Skeletal muscle tissue (tissue), 4 donors: ENCODE measurements around the gene FRMPD3. TPM values are rescaled to one million over a fixed set of nuclear protein-coding genes. Genes with fewer than 3 reads are reported as not detected.
"Not testable (repeated sequence)": the region's sequence is repeated elsewhere in the genome, so short reads cannot be mapped to it uniquely, and the experiment has no call there.

Experiments used
- H3K27ac ChIP-seq: one replicate; pipeline ENCODE4 v1.7.0; 2013; ENCODE audit warnings: mild to moderate bottlenecking, low read depth, low read length, inconsistent platforms
- H3K27me3 ChIP-seq, 3 donors: one replicate each; pipeline ENCODE4 v1.7.0; 2013; ENCODE audit warnings: low read length in 3 of 3; ENCODE audit not compliant: control insufficient read depth in 3 of 3, insufficient read depth in 3 of 3
- H3K36me3 ChIP-seq, 3 donors: one replicate each; pipeline ENCODE4 v1.7.0; 2013; ENCODE audit warnings: low read length in 3 of 3; ENCODE audit not compliant: control insufficient read depth in 3 of 3, insufficient read depth in 3 of 3
- H3K4me1 ChIP-seq, 3 donors: one replicate each; pipeline ENCODE4 v1.7.0; 2013; ENCODE audit warnings: low read length in 3 of 3, mild to moderate bottlenecking in 3 of 3; ENCODE audit not compliant: control insufficient read depth in 3 of 3, insufficient read depth in 3 of 3
- H3K4me3 ChIP-seq, 3 donors: one replicate each; pipeline ENCODE4 v1.7.0; 2013; ENCODE audit warnings: low read length in 3 of 3
- H3K9ac ChIP-seq, 3 donors: one replicate each; pipeline ENCODE4 v1.7.0; 2013; ENCODE audit warnings: low read length in 3 of 3, mild to moderate bottlenecking in 3 of 3, moderate library complexity in 2 of 3, low read depth in 1 of 3
- H3K9me3 ChIP-seq, 3 donors: one replicate each; pipeline ENCODE4 v1.7.0; 2013; ENCODE audit warnings: low read length in 3 of 3; ENCODE audit not compliant: control insufficient read depth in 3 of 3
- total RNA-seq: library from RNA; depleted of rRNA; stranded (reverse); fragments of >200 nt; gene quantifications from one replicate; pipeline ENCODE4 v1.2.3, GENCODE V29; 2014
- donor health status: Osteomylitis.

Gene FRMPD3
- total RNA-seq, 1 donor from 2014 or later, result under 0.01 TPM

DNA sequence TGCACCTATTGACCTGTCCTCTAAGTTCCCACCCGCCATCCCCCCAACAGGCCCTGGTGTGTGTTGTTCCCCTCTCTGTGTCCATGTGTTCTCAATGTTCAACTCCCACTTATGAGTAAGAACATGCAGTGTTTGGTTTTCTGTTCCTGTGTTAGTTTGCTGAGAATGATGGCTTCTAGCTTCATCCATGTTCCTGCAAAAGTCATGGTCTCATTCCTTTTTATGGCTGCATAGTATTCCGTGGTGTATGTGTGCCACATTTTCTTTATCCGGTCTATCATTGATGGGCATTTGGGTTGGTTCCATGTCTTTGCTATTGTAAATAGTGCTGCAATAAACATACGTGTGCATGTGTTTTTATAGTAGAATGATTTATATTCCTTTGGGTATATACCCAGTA lies 22.0 kb downstream of the FRMPD3 start:
- not testable (repeated sequence) for H3K4me3 ChIP-seq, H3K27ac ChIP-seq, H3K9me3 ChIP-seq, H3K4me1 ChIP-seq, H3K9ac ChIP-seq, H3K36me3 ChIP-seq, H3K27me3 ChIP-seq

DNA sequence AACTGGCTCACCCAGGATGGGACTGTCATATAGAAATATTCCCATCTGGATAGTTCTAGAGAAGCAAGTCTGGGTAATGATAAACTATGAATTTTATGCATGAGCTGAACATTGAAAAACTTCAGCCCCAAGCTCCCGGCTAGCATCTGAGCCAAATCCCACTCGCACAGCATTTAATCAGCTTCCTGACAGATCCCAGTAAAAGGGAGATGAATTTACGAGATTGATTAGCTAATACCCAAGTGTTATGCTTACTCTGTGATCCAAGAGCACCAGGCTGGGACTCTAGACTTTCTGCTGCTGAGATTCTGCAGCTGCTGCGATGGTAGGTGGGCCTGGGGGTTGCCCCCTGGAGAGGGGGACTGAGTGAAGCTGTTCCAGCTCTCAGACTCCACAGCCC lies 28.0 kb downstream of the FRMPD3 start:
- Histone ChIP-seq H3K4me1 (no peaks in the 10 kb centered on the region), H3K9me3 (no peaks in the 10 kb centered on the region), H3K27ac (no peak overlapping the region), H3K36me3 (no peaks in the 10 kb centered on the region), H3K9ac (no peak overlapping the region), H3K27me3 (no peaks in the 10 kb centered on the region), H3K4me3 (no peak overlapping the region)

GRCh38 chrX:107480272-107480671 lies 30.8 kb downstream of the FRMPD3 start:
- no peaks in the 10 kb centered on the region for H3K4me1 ChIP-seq
- no peaks in the 10 kb centered on the region for H3K27me3 ChIP-seq
- H3K4me3 ChIP-seq, result no peak overlapping the region
- H3K36me3 ChIP-seq, result no peaks in the 10 kb centered on the region
- H3K9ac ChIP-seq, result no peak overlapping the region
- no peaks in the 10 kb centered on the region for H3K9me3 ChIP-seq
- no peak overlapping the region for H3K27ac ChIP-seq

- Histone ChIP-seq H3K9me3 (no peaks in the 10 kb centered on the region), H3K27me3 (no peaks in the 10 kb centered on the region), H3K4me3 (no peak overlapping the region), H3K4me1 (no peaks in the 10 kb centered on the region), H3K9ac (no peak overlapping the region), H3K36me3 (no peaks in the 10 kb centered on the region), H3K27ac (no peak overlapping the region)
These were observed 32.6 kb downstream of the FRMPD3 start for GRCh38 chrX:107482046-107482445.

GRCh38 chrX:107484002-107484726 lies 34.7 kb downstream of the FRMPD3 start:
- no peak overlapping the region for H3K9ac ChIP-seq
- no peak overlapping the region for H3K27ac ChIP-seq
- no peaks in the 10 kb centered on the region for H3K27me3 ChIP-seq
- no peak overlapping the region for H3K4me3 ChIP-seq
- no peaks in the 10 kb centered on the region for H3K9me3 ChIP-seq
- no peaks in the 10 kb centered on the region for H3K4me1 ChIP-seq
- no peaks in the 10 kb centered on the region for H3K36me3 ChIP-seq

- Histone ChIP-seq H3K9me3 (no peaks in the 10 kb centered on the region), H3K27me3 (no peaks in the 10 kb centered on the region), H3K36me3 (no peaks in the 10 kb centered on the region), H3K27ac (no peak overlapping the region), H3K4me3 (no peak overlapping the region), H3K9ac (no peak overlapping the region), H3K4me1 (no peaks in the 10 kb centered on the region)
These were observed 35.6 kb downstream of the FRMPD3 start for GRCh38 chrX:107485013-107485412.

DNA sequence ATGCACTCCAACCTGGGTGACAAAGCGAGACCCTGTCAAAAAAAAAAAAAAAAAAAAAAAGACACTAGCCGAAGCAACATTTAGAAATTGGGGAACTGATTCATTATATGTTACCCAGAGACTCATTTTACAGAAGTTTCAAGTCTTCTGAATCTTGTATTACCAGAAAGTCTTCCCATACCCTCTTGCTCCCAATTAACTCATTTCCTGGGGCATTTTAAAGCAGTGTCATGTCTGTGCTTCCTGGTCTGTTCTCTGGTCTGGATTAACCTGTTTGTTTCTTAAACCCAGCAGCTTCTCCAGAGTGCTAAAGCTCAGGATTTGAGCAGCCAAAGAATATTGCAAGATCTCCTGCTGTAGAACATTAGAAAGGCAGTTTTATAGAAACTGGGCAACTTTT lies 43.7 kb downstream of the FRMPD3 start:
- H3K27me3 ChIP-seq, result peaks cover 0 to 6% (median 0%) of the 10 kb centered on the region in 3 donors

GRCh38 chrX:107496786-107497185 lies 47.3 kb downstream of the FRMPD3 start:
- H3K27me3 ChIP-seq, result peaks cover 0 to 8% (median 0%) of the 10 kb centered on the region in 3 donors

More for the DNA sequence above, 43.7 kb downstream of the FRMPD3 start:
- H3K9ac ChIP-seq, result no peak overlapping the region
- H3K4me3 ChIP-seq, result no peak overlapping the region
- no peaks in the 10 kb centered on the region for H3K36me3 ChIP-seq
- no peak overlapping the region for H3K27ac ChIP-seq
- no peaks in the 10 kb centered on the region for H3K4me1 ChIP-seq
- H3K9me3 ChIP-seq, result no peaks in the 10 kb centered on the region

More at GRCh38 chrX:107496786-107497185, 47.3 kb downstream of the FRMPD3 start:
- H3K4me1 ChIP-seq, result no peaks in the 10 kb centered on the region
- no peak overlapping the region for H3K9ac ChIP-seq
- H3K27ac ChIP-seq, result no peak overlapping the region
- no peaks in the 10 kb centered on the region for H3K36me3 ChIP-seq
- no peak overlapping the region for H3K4me3 ChIP-seq
- no peaks in the 10 kb centered on the region for H3K9me3 ChIP-seq

Other genes starting within 250 kb of the FRMPD3 start
- 1.6 TPM for gene NUP62CL, start 243.2 kb upstream of the FRMPD3 start, total RNA-seq
- gene DNAAF6, start 243.0 kb upstream of the FRMPD3 start, total RNA-seq, result not detected
- 23.0 TPM for gene PRPS1, start 178.9 kb downstream of the FRMPD3 start, total RNA-seq